GM18505 (cell line): ENCODE measurements around the gene CCDC88B.
"Not testable (repeated sequence)": the region's sequence is repeated elsewhere in the genome, so short reads cannot be mapped to it uniquely, and the experiment has no call there.

ENCODE experiments used
- ATAC-seq: cut with Tn5 transposase; IDR thresholded peaks from one replicate; pipeline ENCODE4 v1.9.1; 2021; ENCODE audit not compliant: unreplicated experiment
- POLR2A ChIP-seq: IDR thresholded peaks from 4 replicates; pipeline ENCODE4 v1.6.1; 2011; ENCODE audit warnings: borderline replicate concordance; ENCODE audit not compliant: insufficient read depth, insufficient read length; ENCODE audit errors: extremely low read depth

The CCDC88B gene

DNA sequence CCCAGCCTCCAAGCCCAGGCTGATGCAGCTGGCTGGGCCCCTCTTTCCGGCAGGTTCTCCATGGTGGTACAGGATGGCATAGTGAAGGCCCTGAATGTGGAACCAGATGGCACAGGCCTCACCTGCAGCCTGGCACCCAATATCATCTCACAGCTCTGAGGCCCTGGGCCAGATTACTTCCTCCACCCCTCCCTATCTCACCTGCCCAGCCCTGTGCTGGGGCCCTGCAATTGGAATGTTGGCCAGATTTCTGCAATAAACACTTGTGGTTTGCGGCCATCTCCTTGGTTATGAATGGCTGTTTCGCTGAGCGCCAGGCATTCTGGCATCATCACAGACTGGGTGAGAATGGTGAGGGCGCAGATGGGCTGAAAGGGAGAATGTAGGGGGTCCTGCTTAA lies 18.5 kb upstream of the CCDC88B start:
- no peak for ATAC-seq
- TF ChIP-seq POLR2A = no peak

DNA sequence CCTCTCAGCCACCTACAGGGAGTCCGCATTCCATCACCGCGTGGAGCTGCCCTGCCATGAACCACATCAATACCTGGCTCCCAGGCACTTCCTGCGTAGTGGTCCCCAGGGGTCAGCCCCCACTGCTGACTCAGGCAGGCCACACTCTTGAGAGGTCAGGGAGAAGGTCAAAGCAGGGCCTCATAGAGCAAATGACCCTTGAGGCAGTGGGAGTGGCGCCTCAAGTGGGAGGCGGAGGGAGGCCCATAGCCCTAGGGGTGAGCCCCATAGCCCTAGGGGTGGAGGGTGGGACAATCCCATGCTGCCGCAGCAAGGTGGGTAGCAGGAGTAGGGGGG lies 17.1 kb upstream of the CCDC88B start:
- no peak for ATAC-seq
- TF ChIP-seq POLR2A = no peak

DNA sequence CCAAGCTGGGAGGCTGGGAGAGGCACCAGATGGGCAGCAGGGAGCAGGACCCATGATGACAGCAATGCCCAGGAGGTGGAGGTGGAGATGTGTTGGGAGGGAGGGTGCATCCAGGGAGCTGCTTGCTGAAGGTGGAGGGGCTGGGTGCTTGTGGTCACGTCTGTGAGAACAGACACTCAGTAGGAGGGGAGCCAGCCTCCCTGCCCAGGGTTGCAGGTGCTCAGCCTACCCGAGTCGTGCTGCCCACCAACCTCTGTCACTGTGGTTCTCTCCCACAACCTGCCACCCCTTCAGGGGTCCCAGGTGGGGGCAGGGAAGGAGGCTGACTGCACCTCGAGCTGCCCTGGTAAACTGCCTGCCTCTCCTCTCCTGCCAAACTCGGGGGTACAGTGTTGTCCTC lies 16.6 kb upstream of the CCDC88B start:
- no peak for TF ChIP-seq POLR2A
- no peak for ATAC-seq

DNA sequence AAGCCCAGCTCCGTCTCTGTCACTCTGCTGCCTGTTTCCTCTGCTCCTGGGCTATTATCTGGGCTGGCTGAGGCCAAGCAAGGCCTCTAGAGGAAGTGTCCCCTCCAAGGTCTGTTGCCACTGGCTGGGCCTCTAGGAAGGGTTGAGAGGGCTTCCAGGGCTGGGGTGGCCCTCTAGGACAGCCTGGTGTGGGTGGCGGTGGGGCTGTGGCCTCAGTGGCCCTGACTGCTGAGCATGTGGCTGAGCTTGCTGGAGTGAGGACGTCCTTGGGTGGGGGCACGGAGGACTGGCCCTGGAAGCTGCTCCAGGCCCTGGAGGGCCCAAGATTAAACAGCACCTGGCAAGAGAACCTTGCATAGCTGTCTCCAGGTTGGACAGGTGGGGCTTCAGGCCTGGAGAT lies 16.0 kb upstream of the CCDC88B start:
- not testable (repeated sequence) for ATAC-seq

DNA sequence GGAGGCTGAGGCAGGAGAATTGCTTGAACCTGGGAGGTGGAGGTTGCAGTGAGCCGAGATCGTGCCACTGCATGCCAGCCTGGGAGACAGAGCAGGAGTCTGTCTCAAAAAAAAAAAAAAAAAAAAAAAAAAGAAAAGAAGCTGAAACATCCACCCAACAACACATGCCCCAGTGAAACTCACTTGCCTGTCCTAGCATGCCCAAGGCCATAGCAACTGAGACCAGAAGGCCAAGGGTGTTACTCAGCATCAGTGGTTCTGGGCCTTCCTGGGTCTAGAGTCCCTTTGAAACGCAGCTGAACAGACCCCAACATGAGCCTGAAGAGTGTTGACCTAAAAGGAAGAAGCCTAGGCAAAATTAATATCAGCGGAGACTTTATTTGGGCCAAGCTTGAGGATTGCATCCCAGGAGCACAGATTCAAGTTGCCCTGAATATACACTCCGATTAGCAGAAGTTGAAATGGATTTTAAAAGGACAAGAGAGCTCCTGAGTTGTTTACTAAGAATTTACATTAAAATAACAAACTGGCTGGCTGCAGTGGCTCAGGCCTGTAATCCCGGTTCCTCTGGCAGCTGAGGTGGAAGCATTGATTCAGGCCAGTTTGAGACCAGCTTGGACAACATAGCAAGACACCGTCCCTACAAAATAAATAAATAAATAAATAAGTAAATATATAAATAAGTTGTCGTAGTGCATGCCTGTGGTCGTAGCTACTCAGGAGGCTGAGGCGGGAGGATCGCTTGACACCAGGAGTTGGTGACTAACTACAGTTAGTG lies 15.1 kb upstream of the CCDC88B start:
- ATAC-seq = no peak

DNA sequence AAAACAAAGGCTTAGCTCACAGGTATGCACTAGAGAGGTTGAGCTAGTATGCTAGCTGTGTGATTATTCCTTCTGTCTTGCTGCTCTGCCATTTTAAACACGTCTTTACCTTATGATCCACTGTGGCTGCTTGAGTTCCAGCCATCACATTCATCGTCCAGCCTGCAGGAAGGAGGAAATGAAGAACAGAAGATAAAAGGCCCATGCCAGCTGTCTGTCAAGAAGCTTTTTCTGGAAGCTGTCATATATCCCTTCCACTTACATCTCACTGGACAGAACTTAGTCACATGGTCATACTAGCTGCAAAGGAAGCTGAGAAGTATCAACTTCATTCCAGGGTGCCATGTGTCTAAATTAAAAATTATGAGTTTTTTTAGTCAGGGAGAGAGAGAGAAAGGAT lies 12.6 kb upstream of the CCDC88B start:
- TF ChIP-seq POLR2A = no peak
- ATAC-seq = no peak

More for the DNA sequence above, 15.1 kb upstream of the CCDC88B start:
- TF ChIP-seq POLR2A = no peak

DNA sequence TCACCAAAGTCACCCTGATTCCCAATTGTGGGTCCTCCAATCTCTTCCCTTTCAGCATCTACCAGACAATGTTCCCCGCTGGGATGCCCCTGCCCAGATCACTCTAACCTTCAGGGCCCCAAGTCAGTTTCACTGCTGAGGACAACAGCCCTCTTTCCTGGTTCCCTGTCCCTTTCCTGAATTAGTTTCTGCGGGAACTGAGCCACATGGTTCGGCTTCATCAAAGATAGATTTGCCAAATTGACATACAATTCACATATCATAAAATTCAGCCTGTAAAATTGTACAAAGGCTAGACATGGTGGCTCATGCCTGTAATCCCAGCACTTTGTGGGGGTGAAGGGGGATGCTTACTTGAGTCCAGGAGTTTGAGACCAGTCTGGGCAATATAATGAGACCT lies 12.0 kb upstream of the CCDC88B start:
- ATAC-seq = no peak
- TF ChIP-seq POLR2A = no peak

DNA sequence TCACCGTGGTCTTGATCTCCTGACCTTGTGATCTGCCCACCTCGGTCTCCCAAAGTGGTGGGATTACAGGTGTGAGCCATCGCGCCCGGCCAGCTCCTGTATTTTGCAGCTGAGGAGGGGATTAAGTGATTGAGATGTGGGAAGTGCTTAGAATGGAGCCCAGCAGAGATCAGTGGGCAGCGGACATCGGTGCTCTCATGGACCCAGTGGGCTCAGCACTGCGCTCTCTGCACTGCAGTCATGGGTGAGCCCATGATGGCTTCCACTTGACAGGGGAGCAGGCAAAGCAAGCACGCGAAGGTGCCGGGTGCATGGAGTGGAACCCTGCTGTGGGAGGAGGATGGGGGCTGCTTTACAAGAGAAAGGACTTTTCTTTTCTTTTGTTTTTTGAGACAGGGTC lies 9.1 kb upstream of the CCDC88B start:
- no peak for ATAC-seq
- TF ChIP-seq POLR2A = no peak

DNA sequence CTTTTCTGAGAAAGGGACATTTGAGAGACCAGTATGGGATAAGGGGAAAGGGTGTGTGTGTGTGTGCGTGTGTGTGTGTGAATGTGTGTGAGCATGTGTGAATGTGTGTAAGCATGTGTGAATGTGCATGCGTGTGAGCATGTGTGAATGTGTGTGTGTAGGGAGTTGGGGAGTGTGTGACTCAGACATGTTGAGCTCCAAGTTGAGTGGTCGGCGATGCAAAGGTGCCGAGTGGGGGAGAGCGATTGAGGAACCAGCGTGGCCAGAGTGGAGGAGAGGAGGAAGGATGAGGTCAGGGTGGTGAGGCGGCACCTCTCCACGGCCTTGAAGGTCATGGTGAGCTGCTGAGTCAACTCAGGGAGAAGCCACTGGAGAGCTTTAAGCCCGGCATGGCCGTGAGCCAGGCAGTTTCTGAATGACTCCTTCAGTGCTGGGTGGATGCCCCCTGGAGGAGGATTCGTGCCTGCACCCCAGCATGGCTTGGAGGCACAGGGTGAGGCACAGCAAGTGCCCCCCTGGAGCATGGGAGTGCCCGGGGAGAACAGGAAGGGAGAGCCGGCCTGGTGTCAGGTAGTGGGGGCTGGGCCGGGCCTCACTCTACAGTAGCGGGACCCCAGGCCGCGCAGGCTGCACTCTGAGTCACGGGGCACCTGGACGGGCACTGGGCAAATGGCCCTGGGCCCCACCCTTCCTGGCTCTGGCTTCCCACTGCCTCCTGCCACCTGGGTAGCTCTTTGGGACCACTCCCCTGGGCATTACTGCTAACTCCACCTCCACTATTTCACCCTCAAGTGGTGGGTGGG lies 8.2 kb upstream of the CCDC88B start:
- TF ChIP-seq POLR2A = no peak
- peak; percentile 36 for ATAC-seq

DNA sequence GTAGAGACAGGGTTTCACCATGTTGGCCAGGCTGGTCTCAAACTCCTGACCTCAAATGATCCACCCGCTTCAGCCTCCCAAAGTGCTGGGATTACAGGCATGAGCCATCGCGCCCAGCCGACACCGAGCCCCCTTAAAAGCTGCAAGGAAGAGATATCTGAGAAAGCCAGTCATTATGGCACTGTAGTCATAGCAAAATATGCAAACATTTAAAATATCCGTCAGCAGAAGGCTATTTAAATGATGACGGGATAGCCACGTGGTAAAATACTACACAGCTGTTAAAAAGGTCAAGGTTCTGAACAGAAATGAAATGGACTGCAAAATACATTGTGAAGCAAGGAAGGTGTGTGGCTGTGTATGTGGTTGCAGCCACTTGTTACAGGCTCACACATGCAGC lies 6.4 kb upstream of the CCDC88B start:
- no peak for TF ChIP-seq POLR2A
- ATAC-seq = no peak

DNA sequence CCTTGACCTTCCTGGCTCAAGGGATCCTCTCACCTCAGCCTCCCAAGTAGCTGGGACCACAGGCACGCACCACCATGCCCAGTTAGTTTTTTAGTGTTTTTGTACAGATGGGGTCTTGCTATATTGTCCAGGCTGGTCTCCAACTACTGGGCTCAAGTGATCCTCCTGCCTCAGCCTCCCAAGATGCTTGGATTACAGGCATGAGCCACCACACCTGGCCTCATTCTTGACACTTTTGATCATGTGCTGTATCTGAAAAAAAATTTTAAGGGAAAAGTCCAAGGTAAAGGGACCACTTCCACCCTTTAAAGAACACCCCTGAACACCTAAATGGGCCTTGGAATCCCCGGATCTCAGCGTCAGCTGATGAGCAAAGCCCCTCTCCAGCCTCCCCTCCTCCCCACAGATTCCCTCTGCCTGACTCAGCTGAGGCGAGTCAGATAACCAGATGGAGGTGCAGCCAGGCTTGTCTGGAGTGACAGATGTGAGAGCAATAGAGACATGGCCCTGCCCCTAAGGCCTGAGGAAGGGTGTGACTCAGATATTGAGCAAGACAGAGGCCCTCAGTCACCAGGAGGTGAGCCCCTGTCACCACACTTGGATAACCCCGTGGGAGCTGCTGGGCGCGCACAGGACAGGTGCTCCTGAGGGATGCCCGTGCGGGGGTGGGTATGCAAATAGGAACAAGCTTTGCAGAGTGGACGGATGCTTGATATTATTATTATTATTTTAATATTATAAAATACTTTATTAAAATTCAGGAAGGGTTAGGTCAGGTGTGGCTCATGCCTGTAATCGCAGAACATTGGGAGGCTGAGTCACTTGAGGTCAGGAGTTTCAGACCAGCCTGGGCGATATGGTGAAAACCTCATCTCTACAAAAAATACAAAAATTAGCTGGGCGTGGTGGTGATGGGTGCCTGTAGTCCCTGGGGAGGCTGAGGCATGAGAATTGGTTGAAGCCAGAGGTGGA lies 5.0 kb upstream of the CCDC88B start:
- TF ChIP-seq POLR2A = no peak
- peak; percentile 77 for ATAC-seq

DNA sequence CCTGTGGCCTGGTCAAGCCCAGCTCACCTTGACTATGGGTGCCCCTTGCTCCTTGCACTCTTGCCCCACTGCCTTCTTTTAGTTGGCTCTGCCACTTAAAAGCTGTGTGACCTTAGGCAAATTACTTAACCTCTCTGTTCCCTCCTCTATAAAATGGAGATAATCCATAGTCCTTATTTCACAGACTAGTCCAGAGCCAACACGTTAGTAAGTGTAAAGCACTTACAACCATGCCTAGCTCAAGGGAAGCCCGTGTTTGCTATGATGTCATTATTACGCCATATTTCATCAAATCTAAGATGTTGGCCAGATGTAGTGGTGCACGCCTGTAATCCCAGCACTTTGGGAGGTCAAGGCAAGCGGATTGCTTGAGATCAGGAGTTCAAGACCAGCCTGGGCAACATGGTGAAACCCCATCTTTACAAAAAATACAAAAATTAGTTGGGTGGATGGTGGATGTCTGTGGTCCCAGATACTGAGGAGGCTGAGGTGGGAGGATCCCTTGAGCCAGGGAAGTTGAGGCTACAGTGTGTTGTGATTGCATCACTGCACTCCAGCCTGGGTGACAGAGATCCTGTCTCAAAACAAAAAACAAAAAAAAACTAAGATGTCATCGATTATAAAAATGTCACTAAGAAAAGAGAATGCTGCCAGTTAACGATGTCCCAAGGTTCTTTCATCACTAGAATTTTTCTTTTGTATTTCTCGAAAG lies 2.3 kb upstream of the CCDC88B start:
- no peak for TF ChIP-seq POLR2A
- no peak for ATAC-seq

DNA sequence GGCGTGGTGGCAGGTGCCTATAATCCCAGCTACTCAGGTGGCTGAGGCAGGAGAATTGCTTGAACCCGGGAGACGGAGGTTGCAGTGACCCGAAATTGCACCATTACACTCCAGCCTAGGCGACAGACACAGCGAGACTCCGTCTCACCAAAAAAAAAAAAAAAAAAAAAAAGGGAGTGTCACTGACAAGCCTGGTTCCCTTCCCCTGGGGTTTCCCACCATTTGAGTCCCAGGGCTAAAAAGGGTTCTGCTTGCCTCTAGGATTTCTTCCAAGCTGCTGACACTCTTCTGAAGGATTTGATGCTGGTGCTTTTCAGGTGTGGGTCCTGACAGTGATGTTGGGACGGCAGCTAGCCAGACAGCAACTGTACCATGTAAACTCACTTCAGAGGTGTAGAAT lies 1.3 kb upstream of the CCDC88B start:
- TF ChIP-seq POLR2A = no peak
- no peak for ATAC-seq

DNA sequence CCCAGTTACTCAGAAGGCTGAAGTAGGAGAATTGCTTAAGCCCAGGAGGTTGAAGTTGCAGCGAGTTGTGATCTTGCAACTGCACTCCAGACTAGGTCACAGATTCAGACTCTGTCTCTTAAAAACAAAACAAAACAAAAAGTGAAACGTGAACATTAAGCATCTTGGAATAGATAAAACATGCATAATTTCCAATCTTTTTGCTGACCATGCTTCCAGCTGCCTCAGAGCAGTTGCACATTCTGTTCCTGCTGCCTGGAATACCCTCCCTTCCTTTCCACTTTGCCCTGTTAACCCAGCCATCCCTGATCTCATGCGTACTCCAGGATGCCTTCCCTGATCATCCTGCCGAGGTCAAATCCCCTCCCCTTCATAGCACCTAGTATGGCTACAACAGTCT lies 718 bp upstream of the CCDC88B start:
- no peak for ATAC-seq
- no peak for TF ChIP-seq POLR2A
